ENCODE data around the gene RAB3GAP1. TPM values are rescaled to one million over a fixed set of nuclear protein-coding genes. Genes with fewer than 3 reads are reported as not detected.

The RAB3GAP1 gene
- total RNA-seq, 1 donor from 2014 or later: 71.2 TPM

- Histone ChIP-seq H3K4me1 (peaks cover 12% of the 10 kb centered on the region), H4K20me1 (ENCODE audit: low read depth) (no peaks in the 10 kb centered on the region), H3K4me3 (no peak overlapping the region), H3K9me3 (ENCODE audit: low read depth) (no peaks in the 10 kb centered on the region), H2AFZ (replicated peaks) (no peak overlapping the region), H3K4me2 (no peak overlapping the region), H3K27ac (no peak overlapping the region), H3K9ac (no peak overlapping the region), H3K79me2 (ENCODE audit: low read depth) (no peaks in the 10 kb centered on the region), H3F3A (ENCODE audit: low read depth) (peaks cover 12% of the 10 kb centered on the region), H3K27me3 (no peaks in the 10 kb centered on the region), H3K36me3 (no peaks in the 10 kb centered on the region)
- peaks cover 2% of the 10 kb centered on the region for H3K27me3 Mint-ChIP-seq (ENCODE audit: insufficient read depth, low read depth)
- no peak overlapping the region for H3K27ac Mint-ChIP-seq
- H3K4me3 Mint-ChIP-seq: no peak overlapping the region
- no peaks in the 10 kb centered on the region for H3K9me3 Mint-ChIP-seq
- peaks cover 3% of the 10 kb centered on the region for H3K36me3 Mint-ChIP-seq
- DNase-seq (ENCODE audit: low spot score): no peak
- no peak for TF ChIP-seq EZH2 (IDR thresholded peaks at IDR 0.05)
- no peak for TF ChIP-seq EZH2phosphoT487 (IDR thresholded peaks at IDR 0.05)
- TF ChIP-seq CTCF (IDR thresholded peaks at IDR 0.05): no peak
- H3K4me1 Mint-ChIP-seq: peaks cover 3% of the 10 kb centered on the region
These were observed 155.9 kb downstream of the RAB3GAP1 start for GRCh38 chr2:135208016-135208415.

- Histone ChIP-seq H3K27ac (peak overlapping the region; percentile 86), H4K20me1 (ENCODE audit: low read depth) (no peaks in the 10 kb centered on the region), H3K36me3 (no peaks in the 10 kb centered on the region), H3F3A (ENCODE audit: low read depth) (peaks cover 19% of the 10 kb centered on the region), H3K9ac (no peak overlapping the region), H3K27me3 (no peaks in the 10 kb centered on the region), H3K9me3 (ENCODE audit: low read depth) (no peaks in the 10 kb centered on the region), H3K4me1 (peaks cover 18% of the 10 kb centered on the region), H3K79me2 (ENCODE audit: low read depth) (no peaks in the 10 kb centered on the region), H3K4me3 (no peak overlapping the region), H2AFZ (replicated peaks) (peak overlapping the region; percentile 38), H3K4me2 (peak overlapping the region; percentile 58)
- Mint-ChIP-seq H3K36me3 (peaks cover 3% of the 10 kb centered on the region), H3K4me3 (no peak overlapping the region), H3K4me1 (peaks cover 7% of the 10 kb centered on the region), H3K27ac (no peak overlapping the region), H3K27me3 (ENCODE audit: insufficient read depth, low read depth) (no peaks in the 10 kb centered on the region), H3K9me3 (no peaks in the 10 kb centered on the region)
- peak; percentile 37 for DNase-seq (ENCODE audit: low spot score)
- TF ChIP-seq EZH2phosphoT487 (IDR thresholded peaks at IDR 0.05): no peak
- TF ChIP-seq CTCF (IDR thresholded peaks at IDR 0.05): no peak
- no peak for TF ChIP-seq EZH2 (IDR thresholded peaks at IDR 0.05)
These were observed 160.7 kb downstream of the RAB3GAP1 start for GRCh38 chr2:135212757-135213156.

- Histone ChIP-seq H3K79me2 (ENCODE audit: low read depth) (no peaks in the 10 kb centered on the region), H3K36me3 (no peaks in the 10 kb centered on the region), H3K4me3 (no peak overlapping the region), H4K20me1 (ENCODE audit: low read depth) (no peaks in the 10 kb centered on the region), H3K27ac (no peak overlapping the region), H3K4me1 (peaks cover 2% of the 10 kb centered on the region), H3F3A (ENCODE audit: low read depth) (peaks cover 3% of the 10 kb centered on the region), H3K27me3 (no peaks in the 10 kb centered on the region), H3K9ac (no peak overlapping the region), H3K4me2 (no peak overlapping the region), H2AFZ (replicated peaks) (no peak overlapping the region), H3K9me3 (ENCODE audit: low read depth) (no peaks in the 10 kb centered on the region)
- Mint-ChIP-seq H3K4me3 (no peak overlapping the region), H3K4me1 (peaks cover 3% of the 10 kb centered on the region), H3K36me3 (peaks cover 3% of the 10 kb centered on the region), H3K27me3 (ENCODE audit: insufficient read depth, low read depth) (no peaks in the 10 kb centered on the region), H3K9me3 (no peaks in the 10 kb centered on the region), H3K27ac (no peak overlapping the region)
- no peak for TF ChIP-seq EZH2 (IDR thresholded peaks at IDR 0.05)
- no peak for TF ChIP-seq EZH2phosphoT487 (IDR thresholded peaks at IDR 0.05)
- no peak for TF ChIP-seq CTCF (IDR thresholded peaks at IDR 0.05)
- no peak for DNase-seq (ENCODE audit: low spot score)
These were observed 166.3 kb downstream of the RAB3GAP1 start for GRCh38 chr2:135218426-135218825.
